Calu3 (cell line): Measurements from ENCODE around the gene NTNG1. TPM values are rescaled to one million over a fixed set of nuclear protein-coding genes. Genes with fewer than 3 reads are reported as not detected.

Source experiments
- BruUV-seq: library from RNA; stranded (reverse); fragments of 400-500 nt; replicated peaks from 2 replicates; lab custom pipeline; 2021; lab: Mats Ljungman, UMichigan
- CTCF ChIA-PET: fragments of 300-600 bp; sonication (Branson Sonifier 250); formaldehyde crosslinking; loops from one replicate; lab custom pipeline; 2022; ENCODE audit warnings: antibody characterized with exemption; lab: Charles Lee
- DNase-seq: peaks from one replicate; pipeline ENCODE4 v3.0.0; 2022
- H3K27ac Mint-ChIP-seq: one replicate; pipeline ENCODE4 v1.8.0; 2022; ENCODE audit warnings: mixed read lengths; ENCODE audit not compliant: unreplicated experiment
- H3K27me3 Mint-ChIP-seq: one replicate; pipeline ENCODE4 v1.8.0; 2022; ENCODE audit warnings: mixed read lengths; ENCODE audit not compliant: unreplicated experiment
- H3K36me3 Mint-ChIP-seq: one replicate; pipeline ENCODE4 v1.8.0; 2022; ENCODE audit warnings: mild to moderate bottlenecking, moderate library complexity, mixed read lengths; ENCODE audit not compliant: insufficient read depth, unreplicated experiment
- H3K4me1 Mint-ChIP-seq: one replicate; pipeline ENCODE4 v1.8.0; 2022; ENCODE audit warnings: mild to moderate bottlenecking, low read depth, mixed read lengths; ENCODE audit not compliant: unreplicated experiment
- H3K4me3 Mint-ChIP-seq: one replicate; pipeline ENCODE4 v1.8.0; 2022; ENCODE audit warnings: mild to moderate bottlenecking, low read depth, moderate library complexity, mixed read lengths; ENCODE audit not compliant: unreplicated experiment
- H3K9me3 Mint-ChIP-seq: one replicate; pipeline ENCODE4 v1.8.0; 2022; ENCODE audit warnings: low read depth, mixed read lengths; ENCODE audit not compliant: unreplicated experiment
- intact Hi-C: fragments of 100-400 bp; cut with micrococcal nuclease; formaldehyde crosslinking; loops from one replicate; pipeline ENCODE4 v1.10.0; 2022; ENCODE audit not compliant: unreplicated experiment
- total RNA-seq: library from RNA; stranded (reverse); gene quantifications from 2 replicates; pipeline ENCODE4 v1.2.3, GENCODE V29; 2022
- TF ChIP-seq, protein P1 (sequence below): fragments of 200-600 bp; IDR thresholded peaks from one replicate; pipeline ENCODE4 v1.8.0; 2022; ENCODE audit warnings: antibody characterized with exemption; ENCODE audit not compliant: unreplicated experiment

Gene NTNG1
- total RNA-seq, 1 experiment from 2014 or later = 2.6 TPM

DNA sequence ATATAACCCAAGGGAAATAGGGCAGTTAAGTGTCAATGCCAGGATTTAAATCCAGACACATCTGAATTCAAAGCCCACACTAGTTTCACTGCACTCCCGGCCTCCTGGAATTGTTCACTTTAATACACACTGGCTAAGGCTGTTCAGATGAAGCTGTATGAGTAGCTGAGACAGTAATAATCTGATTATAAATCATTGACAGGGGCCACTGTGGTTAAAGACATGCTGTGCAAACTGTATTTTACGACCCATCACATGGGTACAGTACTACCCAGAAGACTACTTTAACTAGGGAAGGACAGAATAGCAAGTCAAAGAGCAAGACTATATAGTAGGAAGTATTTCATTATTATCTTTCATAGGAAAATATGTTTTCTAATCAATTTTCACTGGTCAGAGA, 16.1 kb upstream of the NTNG1 start:
- no TSS peak for BruUV-seq
- H3K4me3 Mint-ChIP-seq = no peak overlapping the region
- no peak overlapping the region for H3K27ac Mint-ChIP-seq
- intact Hi-C loops = no loop called here
- no peaks in the 10 kb centered on the region for H3K36me3 Mint-ChIP-seq
- no peak for DNase-seq
- H3K4me1 Mint-ChIP-seq = no peaks in the 10 kb centered on the region
- no peaks in the 10 kb centered on the region for H3K9me3 Mint-ChIP-seq
- TF ChIP-seq, protein P1, sequence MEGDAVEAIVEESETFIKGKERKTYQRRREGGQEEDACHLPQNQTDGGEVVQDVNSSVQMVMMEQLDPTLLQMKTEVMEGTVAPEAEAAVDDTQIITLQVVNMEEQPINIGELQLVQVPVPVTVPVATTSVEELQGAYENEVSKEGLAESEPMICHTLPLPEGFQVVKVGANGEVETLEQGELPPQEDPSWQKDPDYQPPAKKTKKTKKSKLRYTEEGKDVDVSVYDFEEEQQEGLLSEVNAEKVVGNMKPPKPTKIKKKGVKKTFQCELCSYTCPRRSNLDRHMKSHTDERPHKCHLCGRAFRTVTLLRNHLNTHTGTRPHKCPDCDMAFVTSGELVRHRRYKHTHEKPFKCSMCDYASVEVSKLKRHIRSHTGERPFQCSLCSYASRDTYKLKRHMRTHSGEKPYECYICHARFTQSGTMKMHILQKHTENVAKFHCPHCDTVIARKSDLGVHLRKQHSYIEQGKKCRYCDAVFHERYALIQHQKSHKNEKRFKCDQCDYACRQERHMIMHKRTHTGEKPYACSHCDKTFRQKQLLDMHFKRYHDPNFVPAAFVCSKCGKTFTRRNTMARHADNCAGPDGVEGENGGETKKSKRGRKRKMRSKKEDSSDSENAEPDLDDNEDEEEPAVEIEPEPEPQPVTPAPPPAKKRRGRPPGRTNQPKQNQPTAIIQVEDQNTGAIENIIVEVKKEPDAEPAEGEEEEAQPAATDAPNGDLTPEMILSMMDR = no peak
- CTCF ChIA-PET = no interaction called here
- no peaks in the 10 kb centered on the region for H3K27me3 Mint-ChIP-seq

GRCh38 chr1:107132195-107132594, 8.6 kb upstream of the NTNG1 start:
- CTCF ChIA-PET = no interaction called here
- no peak for DNase-seq
- H3K9me3 Mint-ChIP-seq = no peaks in the 10 kb centered on the region
- H3K27ac Mint-ChIP-seq = no peak overlapping the region
- intact Hi-C loops = no loop called here
- H3K4me1 Mint-ChIP-seq = no peaks in the 10 kb centered on the region
- no peaks in the 10 kb centered on the region for H3K27me3 Mint-ChIP-seq
- no peak overlapping the region for H3K4me3 Mint-ChIP-seq
- no TSS peak for BruUV-seq
- TF ChIP-seq, protein P1 = no peak
- H3K36me3 Mint-ChIP-seq = no peaks in the 10 kb centered on the region

DNA sequence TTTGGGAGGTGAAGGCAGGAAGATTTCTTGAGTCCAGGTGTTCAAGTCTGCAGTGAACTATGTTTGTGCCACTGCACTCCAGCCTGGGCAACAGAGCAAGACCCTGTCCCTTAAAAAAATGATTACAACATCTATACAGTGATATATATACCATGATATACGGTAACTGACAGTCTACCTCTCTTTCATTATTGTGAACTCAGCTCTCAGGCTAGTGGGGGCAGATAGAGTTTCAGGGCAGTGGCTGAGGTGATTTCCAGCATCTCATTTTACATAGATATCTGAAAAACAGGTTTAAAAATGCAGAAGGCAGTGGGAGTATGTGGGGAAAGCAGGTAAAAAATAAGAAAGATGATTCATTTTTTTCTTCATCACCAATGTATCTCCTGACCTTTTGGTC, 8.1 kb upstream of the NTNG1 start:
- BruUV-seq = no TSS peak
- CTCF ChIA-PET = no interaction called here
- TF ChIP-seq, protein P1 = no peak
- DNase-seq = no peak
- Mint-ChIP-seq H3K36me3 (no peaks in the 10 kb centered on the region), H3K4me1 (peaks cover under 1% of the 10 kb centered on the region), H3K9me3 (no peaks in the 10 kb centered on the region), H3K27me3 (peaks cover 2% of the 10 kb centered on the region), H3K27ac (no peak overlapping the region), H3K4me3 (no peak overlapping the region)
- intact Hi-C loops = no loop called here

DNA sequence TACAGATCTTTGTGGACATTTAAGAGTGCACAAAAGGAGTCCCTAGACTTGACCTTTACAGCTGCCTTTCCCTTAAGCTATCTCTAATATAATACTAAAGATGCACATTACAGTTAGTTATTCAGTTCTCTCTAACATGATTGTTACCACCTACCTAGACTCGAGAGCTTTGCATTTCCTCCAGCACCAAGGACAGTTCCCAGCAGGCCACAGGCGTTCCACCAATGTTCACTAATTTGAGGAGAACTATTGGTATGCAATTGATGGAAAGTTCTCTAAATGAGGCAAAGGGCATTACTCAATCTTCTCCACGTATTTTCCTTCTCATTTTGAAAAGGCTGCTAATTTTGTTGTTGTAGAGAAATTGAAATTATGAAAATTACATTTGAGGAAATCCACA, 5.4 kb upstream of the NTNG1 start:
- H3K4me3 Mint-ChIP-seq = no peak overlapping the region
- peak; percentile 46 for DNase-seq
- no peaks in the 10 kb centered on the region for H3K9me3 Mint-ChIP-seq
- TF ChIP-seq, protein P1 = no peak
- no TSS peak for BruUV-seq
- CTCF ChIA-PET = no interaction called here
- peaks cover 24% of the 10 kb centered on the region for H3K27me3 Mint-ChIP-seq
- intact Hi-C loops = no loop called here
- no peak overlapping the region for H3K27ac Mint-ChIP-seq
- peaks cover 16% of the 10 kb centered on the region for H3K4me1 Mint-ChIP-seq
- peaks cover 10% of the 10 kb centered on the region for H3K36me3 Mint-ChIP-seq
